Peyer's patch (tissue), 4 donors: ENCODE results near the gene RNASE12.
"Not testable (repeated sequence)": the region's sequence is repeated elsewhere in the genome, so short reads cannot be mapped to it uniquely, and the experiment has no call there.

Experiments
- CTCF ChIP-seq, 6 experiments: fragments of 450-650 bp in 4 of 6; fragments of 200-600 bp in 2 of 6; sonication (generic) in 1 of 6; IDR thresholded peaks; one replicate each; pipeline ENCODE4 v1.5.1; 2017 to 2019; ENCODE audit warnings: antibody characterized with exemption in 6 of 6, mild to moderate bottlenecking in 3 of 6, moderate library complexity in 1 of 6
- POLR2A ChIP-seq, 2 donors: fragments of 450-650 bp; IDR thresholded peaks; one replicate each; pipeline ENCODE4 v1.5.1; 2017; ENCODE audit warnings: antibody characterized with exemption in 2 of 2, mild to moderate bottlenecking in 2 of 2, moderate library complexity in 2 of 2

DNA sequence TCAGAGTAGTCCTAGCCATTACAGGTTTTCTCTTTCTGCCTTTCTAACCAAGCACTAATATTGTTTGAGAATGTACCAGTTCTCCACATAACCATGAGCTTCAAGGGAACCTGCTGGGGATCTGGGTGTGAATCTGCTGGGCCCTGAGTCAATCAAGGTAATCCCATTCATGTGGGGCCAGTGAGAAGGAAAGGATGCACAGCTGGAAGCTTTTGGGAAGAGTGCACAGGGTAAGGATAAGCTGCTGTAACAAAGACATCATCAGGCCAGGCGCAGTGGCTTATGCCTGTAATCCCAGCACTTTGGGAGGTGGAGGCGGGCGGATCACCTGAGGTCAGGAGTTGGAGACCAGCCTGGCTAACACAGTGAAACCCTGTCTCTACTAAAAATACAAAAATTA is 4.5 kb upstream of the RNASE12 start:
- not testable (repeated sequence) for TF ChIP-seq CTCF, POLR2A (IDR thresholded peaks at IDR 0.05)
